SU-DHL-6 (cell line): Measurements from ENCODE around the gene MST1.
"Not testable (repeated sequence)": the region's sequence is repeated elsewhere in the genome, so short reads cannot be mapped to it uniquely, and the experiment has no call there.

Experiments
- H2AFZ ChIP-seq: fragments of 200-600 bp; sonication (generic); 2 replicates; pipeline ENCODE4 v1.6.1; 2014; ENCODE audit warnings: low read depth, mild to moderate bottlenecking, moderate library complexity, mixed read lengths, antibody characterized with exemption, low read length; ENCODE audit not compliant: severe bottlenecking
- H3F3A ChIP-seq: fragments of 200-600 bp; shearing (Covaris generic); 2 replicates; pipeline ENCODE4 v1.6.0; 2016; ENCODE audit warnings: antibody characterized with exemption, mild to moderate bottlenecking; ENCODE audit not compliant: insufficient read depth
- H3K27ac ChIP-seq: fragments of 200-600 bp; sonication (generic); 2 replicates; pipeline ENCODE4 v1.5.1; 2016; ENCODE audit warnings: low read depth, mild to moderate bottlenecking, low read length, moderate library complexity, mixed read lengths
- H3K27me3 ChIP-seq: fragments of 200-600 bp; sonication (generic), shearing (Covaris generic); 2 replicates; pipeline ENCODE4 v1.6.0; 2014; ENCODE audit warnings: mild to moderate bottlenecking, low read length
- H3K36me3 ChIP-seq: fragments of 200-600 bp; sonication (generic); 2 replicates; pipeline ENCODE4 v1.6.1; 2014; ENCODE audit warnings: mild to moderate bottlenecking, low read length, mixed read lengths
- H3K4me2 ChIP-seq: fragments of 300-600, 200-600 bp; shearing (Covaris generic), sonication (generic); 2 replicates; pipeline ENCODE4 v1.6.0; 2014; ENCODE audit warnings: low read length, low read depth, mild to moderate bottlenecking; ENCODE audit not compliant: poor library complexity, severe bottlenecking
- H3K4me3 ChIP-seq: fragments of 200-600 bp; sonication (generic); 2 replicates; pipeline ENCODE4 v1.5.1; 2014; ENCODE audit warnings: antibody characterized with exemption, low read length, mild to moderate bottlenecking, mixed read lengths; ENCODE audit not compliant: insufficient read depth, poor library complexity, severe bottlenecking
- H3K79me2 ChIP-seq: fragments of 200-600 bp; sonication (generic); 2 replicates; pipeline ENCODE4 v1.6.1; 2014; ENCODE audit warnings: mild to moderate bottlenecking, low read length, moderate library complexity; ENCODE audit not compliant: insufficient read depth
- H3K9ac ChIP-seq: fragments of 200-600 bp; sonication (generic); 2 replicates; pipeline ENCODE4 v1.7.0; 2014; ENCODE audit warnings: mild to moderate bottlenecking, low read length
- H3K9me2 ChIP-seq: fragments of 200-600 bp; sonication (generic); replicated peaks from 2 replicates; pipeline ENCODE4 v1.6.1; 2014; ENCODE audit warnings: low read length; ENCODE audit not compliant: insufficient read depth
- H3K9me3 ChIP-seq: fragments of 200-600 bp; sonication (generic); 2 replicates; pipeline ENCODE4 v1.6.1; 2014; ENCODE audit warnings: low read length, mixed read lengths; ENCODE audit not compliant: insufficient read depth
- H4K20me1 ChIP-seq: fragments of 200-600 bp; sonication (generic); 2 replicates; pipeline ENCODE4 v1.6.1; 2014; ENCODE audit warnings: low read depth, mild to moderate bottlenecking, antibody characterized with exemption, low read length, moderate library complexity, mixed read lengths
- CTCF ChIP-seq: fragments of 200-600 bp; sonication (generic); IDR thresholded peaks from one replicate; pipeline ENCODE4 v1.5.1; 2017; ENCODE audit warnings: antibody characterized with exemption, mild to moderate bottlenecking, low read length, moderate library complexity; ENCODE audit not compliant: insufficient read depth, poor library complexity, severe bottlenecking
- EZH2phosphoT487 ChIP-seq: fragments of 200-600 bp; sonication (generic), shearing (Covaris generic); conservative IDR thresholded peaks from 2 replicates; pipeline ENCODE4 v1.6.1; 2018; ENCODE audit warnings: mild to moderate bottlenecking, antibody characterized with exemption, low read length, moderate library complexity, mixed read lengths

The MST1 gene

DNA sequence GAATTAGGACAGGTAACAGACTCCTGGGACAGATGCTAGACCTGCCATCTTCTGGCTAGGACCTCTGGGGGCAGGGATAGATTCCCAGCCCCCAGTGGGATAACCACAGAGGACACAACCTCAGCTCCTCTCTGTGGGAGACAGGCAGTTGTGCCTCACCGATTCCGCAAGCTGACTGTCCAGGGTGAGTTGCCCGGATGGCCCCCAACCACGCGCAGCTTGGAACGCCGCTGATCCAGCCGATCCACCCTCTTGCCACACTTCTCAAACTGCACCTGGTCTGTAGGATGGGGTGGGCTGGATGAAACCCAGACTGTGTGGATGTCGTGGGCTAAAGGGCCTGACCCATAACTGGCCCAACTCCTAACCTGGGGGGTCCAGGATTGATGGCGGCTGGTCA lies 4.2 kb downstream of the MST1 start:
- not testable (repeated sequence) for H3K9me3 ChIP-seq, H3K27me3 ChIP-seq, H4K20me1 ChIP-seq, H3K9me2 ChIP-seq, H3K27ac ChIP-seq, H3K9ac ChIP-seq, H3K79me2 ChIP-seq, H3K4me3 ChIP-seq, H3F3A ChIP-seq, H3K4me2 ChIP-seq, H3K36me3 ChIP-seq, H2AFZ ChIP-seq

GRCh38 chr3:49684453-49684852 lies 4.8 kb downstream of the MST1 start:
- H2AFZ ChIP-seq, H4K20me1 ChIP-seq, H3K4me3 ChIP-seq, H3K36me3 ChIP-seq, H3K9me2 ChIP-seq, H3K4me2 ChIP-seq, H3K27ac ChIP-seq, H3F3A ChIP-seq, H3K79me2 ChIP-seq, H3K9me3 ChIP-seq, H3K9ac ChIP-seq, H3K27me3 ChIP-seq: not testable (repeated sequence)

GRCh38 chr3:49683162-49683561 lies 6.1 kb downstream of the MST1 start:
- Histone ChIP-seq H3K4me2 (no peak overlapping the region), H2AFZ (no peak overlapping the region), H3K27ac (no peak overlapping the region), H3K36me3 (no peaks in the 10 kb centered on the region), H3K27me3 (no peaks in the 10 kb centered on the region), H3F3A (no peaks in the 10 kb centered on the region), H3K9me3 (no peaks in the 10 kb centered on the region), H3K4me3 (no peak overlapping the region), H3K79me2 (no peaks in the 10 kb centered on the region), H4K20me1 (no peaks in the 10 kb centered on the region), H3K9ac (no peak overlapping the region), H3K9me2 (no peaks in the 10 kb centered on the region)
- TF ChIP-seq CTCF (no peak), EZH2phosphoT487 (no peak)

GRCh38 chr3:49681543-49681942 lies 7.7 kb downstream of the MST1 start:
- no peaks in the 10 kb centered on the region for H3K27me3 ChIP-seq
- no peak overlapping the region for H3K27ac ChIP-seq
- no peaks in the 10 kb centered on the region for H3K36me3 ChIP-seq
- H3K9me2 ChIP-seq: no peaks in the 10 kb centered on the region
- no peak for TF ChIP-seq EZH2phosphoT487
- no peak overlapping the region for H3K4me3 ChIP-seq
- H3K9ac ChIP-seq: no peak overlapping the region
- H3K79me2 ChIP-seq: no peaks in the 10 kb centered on the region
- no peaks in the 10 kb centered on the region for H3F3A ChIP-seq
- H3K9me3 ChIP-seq: no peaks in the 10 kb centered on the region
- no peak overlapping the region for H2AFZ ChIP-seq
- no peak overlapping the region for H3K4me2 ChIP-seq
- H4K20me1 ChIP-seq: no peaks in the 10 kb centered on the region

GRCh38 chr3:49681232-49681522 lies 8.1 kb downstream of the MST1 start:
- Histone ChIP-seq H4K20me1 (no peaks in the 10 kb centered on the region), H3K9me2 (no peaks in the 10 kb centered on the region), H3K36me3 (no peaks in the 10 kb centered on the region), H2AFZ (no peak overlapping the region), H3K9me3 (no peaks in the 10 kb centered on the region), H3K27me3 (no peaks in the 10 kb centered on the region), H3F3A (no peaks in the 10 kb centered on the region), H3K79me2 (no peaks in the 10 kb centered on the region), H3K9ac (no peak overlapping the region), H3K4me3 (no peak overlapping the region), H3K27ac (no peak overlapping the region), H3K4me2 (no peak overlapping the region)
- no peak for TF ChIP-seq EZH2phosphoT487
